Activated CD8-positive, alpha-beta memory T cell treated with anti-CD3 and anti-CD28 coated beads for 24 hours (primary cell): Measurements from ENCODE around the gene PGD.
"Not testable (repeated sequence)": the region's sequence is repeated elsewhere in the genome, so short reads cannot be mapped to it uniquely, and the experiment has no call there.

ENCODE experiments used
- DNase-seq: peaks from one replicate; pipeline ENCODE4 v3.0.0-alpha.2; 2020

PGD gene

GRCh38 chr1:10440305-10440704, 41.4 kb downstream of the PGD start:
- no peak for DNase-seq

- no peak for DNase-seq
These were observed 41.9 kb downstream of the PGD start for GRCh38 chr1:10440794-10441193.

GRCh38 chr1:10444248-10444647, 45.4 kb downstream of the PGD start:
- DNase-seq: no peak

- no peak for DNase-seq
These were observed 46.0 kb downstream of the PGD start for GRCh38 chr1:10444795-10445397.

- DNase-seq: no peak
These were observed 48.0 kb downstream of the PGD start for GRCh38 chr1:10446790-10447422.

- no peak for DNase-seq
These were observed 50.9 kb downstream of the PGD start, which contains the start of gene CORT for GRCh38 chr1:10449751-10450150. CORT (plus strand) TSS chr1:10450031; CDS start chr1:10450224, 193 bp downstream.

GRCh38 chr1:10450156-10450814, 51.4 kb downstream of the PGD start:
- DNase-seq: no peak

- DNase-seq: no peak
These were observed 52.0 kb downstream of the PGD start for GRCh38 chr1:10450836-10451235.

- DNase-seq: no peak
These were observed 52.4 kb downstream of the PGD start for GRCh38 chr1:10451287-10451686.

GRCh38 chr1:10456048-10456447, 57.2 kb downstream of the PGD start:
- no peak for DNase-seq

GRCh38 chr1:10456661-10457060, 57.8 kb downstream of the PGD start:
- DNase-seq: no peak

GRCh38 chr1:10457462-10457861, 58.6 kb downstream of the PGD start:
- not testable (repeated sequence) for DNase-seq

- no peak for DNase-seq
These were observed 59.0 kb downstream of the PGD start for GRCh38 chr1:10457875-10458274.

- no peak for DNase-seq
These were observed 60.3 kb downstream of the PGD start for GRCh38 chr1:10459184-10459583.

- no peak for DNase-seq
These were observed 68.2 kb downstream of the PGD start for GRCh38 chr1:10467078-10467477.

GRCh38 chr1:10470043-10470442, 71.2 kb downstream of the PGD start:
- no peak for DNase-seq
